GM12878 (cell line): Measurements from ENCODE around the gene DENND2C. TPM values are rescaled to one million over a fixed set of nuclear protein-coding genes. Genes with fewer than 3 reads are reported as not detected.
A peak's percentile ranks its signal among the peaks of the same experiment; 100 is the strongest.

Source experiments
- ATAC-seq: fragments of 200-7000 bp; cut with Tn5 transposase; 3 replicates; pipeline ENCODE4 v1.9.1; 2020; ENCODE audit warnings: mild to moderate bottlenecking, moderate library complexity
- BruUV-seq: library from RNA; stranded (reverse); fragments of 400-500 nt; replicated peaks from 2 replicates; lab custom pipeline; 2021; lab: Mats Ljungman, UMichigan
- CTCF ChIA-PET: fragments of 300-600 bp; sonication (Branson Sonifier 250); formaldehyde crosslinking; extraction: SDS; loops from one replicate; lab custom pipeline; 2021; ENCODE audit warnings: inconsistent platforms; lab: Yijun Ruan, JAX
- POLR2A ChIA-PET: fragments of 350-600 bp; formaldehyde crosslinking; extraction: SDS; loops from one replicate; lab custom pipeline; 2021; ENCODE audit warnings: inconsistent platforms; lab: Charles Lee
- RAD21 ChIA-PET: fragments of 300-600 bp; sonication (Branson Sonifier 250); formaldehyde crosslinking; loops from one replicate; lab custom pipeline; 2023; ENCODE audit warnings: antibody characterized with exemption; ENCODE audit not compliant: unreplicated experiment; lab: Charles Lee
- SMC1A ChIA-PET: fragments of 300-600 bp; sonication (Branson Sonifier 250); formaldehyde crosslinking; loops from one replicate; lab custom pipeline; 2023; ENCODE audit not compliant: unreplicated experiment, uncharacterized antibody; lab: Charles Lee
- DNase-seq: peaks from one replicate; pipeline ENCODE4 v3.0.0-alpha.2; 2011; ENCODE audit warnings: low read depth, low spot score
- FAIRE-seq: peaks from 3 replicates; lab custom pipeline; 2011; peaks lifted over from hg19 to GRCh38; lab: Jason Lieb, UNC
- H2AFZ ChIP-seq: 2 replicates; pipeline ENCODE4 v1.6.0; 2011; ENCODE audit warnings: low read depth, low read length, control low read depth; ENCODE audit not compliant: control insufficient read depth
- H3K27ac ChIP-seq: 2 replicates; pipeline ENCODE4 v1.5.1; 2011; ENCODE audit warnings: control low read depth; ENCODE audit not compliant: control insufficient read depth, insufficient read depth
- H3K27me3 ChIP-seq, 2 experiments: replicated peaks in 1 of 2; 2 replicates each; pipeline versions ENCODE4 v1.6.0 to v1.6.1; 2011; ENCODE audit warnings: low read length in 1 of 2; ENCODE audit not compliant: control insufficient read depth in 2 of 2, insufficient read depth in 2 of 2
- H3K36me3 ChIP-seq, 2 experiments: 2 replicates each; pipeline ENCODE4 v1.5.1; 2011; ENCODE audit warnings: low read length in 1 of 2; ENCODE audit not compliant: control insufficient read depth in 2 of 2, insufficient read depth in 2 of 2
- H3K4me1 ChIP-seq: 2 replicates; pipeline ENCODE4 v1.6.1; 2011; ENCODE audit warnings: mild to moderate bottlenecking, low read length, moderate library complexity, mixed read lengths; ENCODE audit not compliant: control insufficient read depth, insufficient read depth
- H3K4me2 ChIP-seq: 2 replicates; pipeline ENCODE4 v1.6.0; 2011; ENCODE audit warnings: control low read depth; ENCODE audit not compliant: control insufficient read depth, insufficient read depth
- H3K4me3 ChIP-seq: fragments of 200-600 bp; sonication (generic); 2 replicates; pipeline ENCODE4 v1.5.1; 2016
- H3K79me2 ChIP-seq: 2 replicates; pipeline ENCODE4 v1.6.0; 2011; ENCODE audit warnings: low read length; ENCODE audit not compliant: control insufficient read depth, insufficient read depth
- H3K9ac ChIP-seq: 2 replicates; pipeline ENCODE4 v1.8.0; 2011; ENCODE audit warnings: low read length, control low read depth, mixed read lengths; ENCODE audit not compliant: control insufficient read depth, insufficient read depth
- H3K9me3 ChIP-seq: replicated peaks from 3 replicates; pipeline ENCODE4 v1.5.1; 2011; ENCODE audit warnings: mild to moderate bottlenecking, low read length; ENCODE audit not compliant: control insufficient read depth, insufficient read depth
- H4K20me1 ChIP-seq: 2 replicates; pipeline ENCODE4 v1.6.0; 2011; ENCODE audit not compliant: control insufficient read depth, insufficient read depth
- EP300 ChIP-seq, 2 experiments: fragments of 150-350 bp in 1 of 2; IDR thresholded peaks; 2 replicates each; pipeline ENCODE4 v1.6.1; 2011 to 2012; ENCODE audit warnings: low read depth in 2 of 2, low read length in 2 of 2, borderline replicate concordance in 1 of 2, improper control_type of control experiment in 1 of 2, inconsistent platforms in 1 of 2; ENCODE audit not compliant: control insufficient read depth in 1 of 2
- ETV6 ChIP-seq, 2 experiments: fragments of 450-650 bp in 1 of 2; IDR thresholded peaks in 1 of 2; conservative IDR thresholded peaks in 1 of 2; 2 replicates each; pipeline ENCODE4 v1.6.1; 2014; ENCODE audit warnings: antibody characterized with exemption in 1 of 2, borderline replicate concordance in 1 of 2, low read depth in 1 of 2, mild to moderate bottlenecking in 1 of 2, moderate library complexity in 1 of 2
- JUND ChIP-seq: IDR thresholded peaks from 2 replicates; pipeline ENCODE4 v1.6.1; 2012; ENCODE audit warnings: low read depth, mild to moderate bottlenecking, low read length, improper control_type of control experiment, moderate library complexity
- NFIC ChIP-seq: IDR thresholded peaks from 2 replicates; pipeline ENCODE4 v1.6.1; 2012; ENCODE audit warnings: low read depth, mild to moderate bottlenecking, inconsistent platforms, low read length, moderate library complexity
- RAD21 ChIP-seq: IDR thresholded peaks from 2 replicates; pipeline ENCODE4 v1.6.1; 2011; ENCODE audit warnings: mild to moderate bottlenecking, low read depth, low read length, moderate library complexity; ENCODE audit not compliant: insufficient read depth
- ZNF622 ChIP-seq: fragments of 450-650 bp; IDR thresholded peaks from 2 replicates; pipeline ENCODE4 v1.6.1; 2017; ENCODE audit warnings: mild to moderate bottlenecking, inconsistent platforms
- ZZZ3 ChIP-seq: IDR thresholded peaks from 2 replicates; pipeline ENCODE4 v1.6.1; 2011; ENCODE audit warnings: low read depth; ENCODE audit not compliant: control insufficient read depth, insufficient read length
- WGBS: methylation state at CpG from one replicate; pipeline ENCODE4 v1.1.6; 2016; ENCODE audit warnings: low lambda C conversion rate; ENCODE audit not compliant: insufficient replicate concordance, insufficient coverage; ENCODE audit errors: missing lambda C conversion rate; 5-methylcytosine and 5-hydroxymethylcytosine counted together
- in situ Hi-C: fragments of 300-500 bp; cut with MboI; formaldehyde crosslinking; loops from 9 replicates; pipeline ENCODE4 v1.14.3; 2018; ENCODE audit warnings: mixed read lengths
- intact Hi-C: fragments of 100-400 bp; cut with micrococcal nuclease; formaldehyde crosslinking; loops from one replicate; pipeline ENCODE4 v1.14.2; 2022; ENCODE audit not compliant: unreplicated experiment
- polyA plus RNA-seq, 11 experiments: library from polyadenylated mRNA; depleted of rRNA in 4 of 11; unstranded in 6 of 11; stranded (reverse) in 5 of 11; fragments of >200 nt; fragmentation: Nextera tagmentation in 4 of 11; fragmentation: Illumina TruSeq in 1 of 11; extraction: Ambion mirVana in 4 of 11; extraction: Trizol in 1 of 11; gene quantifications; 1 replicate in 1 of 11; 2 replicates in 10 of 11; pipeline versions ENCODE4 v1.2.1 to v1.2.3, GENCODE V29; 2011 to 2016; ENCODE audit warnings: inconsistent platforms in 2 of 11, missing spikeins in 2 of 11, low read depth in 1 of 11
- total RNA-seq, 4 experiments: library from RNA; depleted of rRNA in 3 of 4; stranded (reverse); fragments of >200 nt in 3 of 4; fragmentation: Illumina TruSeq in 1 of 4; extraction: Trizol in 1 of 4; gene quantifications; 2 replicates each; pipeline versions ENCODE4 v1.2.1 to v1.2.3, GENCODE V29; 2013 to 2021
- TF ChIP-seq, protein P1 (sequence below), 3 experiments: IDR thresholded peaks in 2 of 3; conservative IDR thresholded peaks in 1 of 3; 2 replicates each; pipeline ENCODE4 v1.5.1; 2011; ENCODE audit warnings: low read depth in 3 of 3, low read length in 3 of 3, mild to moderate bottlenecking in 3 of 3, control low read depth in 2 of 3, moderate library complexity in 2 of 3, inconsistent platforms in 1 of 3, mixed read lengths in 1 of 3; ENCODE audit not compliant: control insufficient read depth in 2 of 3, insufficient read depth in 1 of 3; ENCODE audit errors: extremely low read depth in 1 of 3
- TF ChIP-seq, protein P2 (sequence below): IDR thresholded peaks from 2 replicates; pipeline ENCODE4 v1.6.1; 2012; ENCODE audit warnings: mild to moderate bottlenecking, low read depth, low read length

DENND2C gene
- total and polyA plus RNA-seq, 10 of the 15 experiments (the other 5 are each of a cell fraction or from before 2014, with no cell fraction given), result 0.01 to 0.10 (median 0.06) TPM; not detected in 3

- no peaks in the 10 kb centered on the region for H3K79me2 ChIP-seq
- RAD21 ChIA-PET, result no interaction called here
- H4K20me1 ChIP-seq, result no peaks in the 10 kb centered on the region
- SMC1A ChIA-PET, result interaction anchor here (0.7 to 1.2 kb wide), 3 partner anchors 10 to 243 kb away, joined by 3 to 5 read pairs (median 3); no protein-coding TSS in a partner anchor
- 47% methylated on average over 9 of the region's 9 CpGs for WGBS
- CTCF ChIA-PET, result interaction anchor here (0.6 to 5.0 kb wide), 8 partner anchors 9 to 523 kb away, joined by 3 to 31 read pairs (median 4); partner anchors contain the start of gene AMPD1
- H3K4me2 ChIP-seq, result no peak overlapping the region
- peaks cover 5% of the 10 kb centered on the region for H3K4me1 ChIP-seq
- H3K9me3 ChIP-seq, result no peaks in the 10 kb centered on the region
- DNase-seq (no peak), FAIRE-seq (no peak), ATAC-seq (no peak)
- no peaks in the 10 kb centered on the region; a peak in 1 of 4 replicates for H3K27me3 ChIP-seq
- POLR2A ChIA-PET, result no interaction called here
- no peak overlapping the region for H2AFZ ChIP-seq
- no TSS peak for BruUV-seq
- H3K36me3 ChIP-seq, result no peaks in the 10 kb centered on the region
- intact Hi-C loops, result loop anchor here (5.0 kb wide), 1 partner anchor 324 kb away; no protein-coding TSS in a partner anchor
- no peak overlapping the region for H3K27ac ChIP-seq
- no peak for TF ChIP-seq NFIC
- no peak for TF ChIP-seq ZNF622
- peak in 1 of 2 experiments; percentile 90; a peak in 1 of 4 replicates for TF ChIP-seq ETV6 (conservative IDR thresholded peaks at IDR 0.05 in 1 of 2, IDR thresholded peaks at IDR 0.05 in 1 of 2; ENCODE audit: borderline replicate concordance in 1 of 2, low read depth in 1 of 2)
- TF ChIP-seq, protein P1, sequence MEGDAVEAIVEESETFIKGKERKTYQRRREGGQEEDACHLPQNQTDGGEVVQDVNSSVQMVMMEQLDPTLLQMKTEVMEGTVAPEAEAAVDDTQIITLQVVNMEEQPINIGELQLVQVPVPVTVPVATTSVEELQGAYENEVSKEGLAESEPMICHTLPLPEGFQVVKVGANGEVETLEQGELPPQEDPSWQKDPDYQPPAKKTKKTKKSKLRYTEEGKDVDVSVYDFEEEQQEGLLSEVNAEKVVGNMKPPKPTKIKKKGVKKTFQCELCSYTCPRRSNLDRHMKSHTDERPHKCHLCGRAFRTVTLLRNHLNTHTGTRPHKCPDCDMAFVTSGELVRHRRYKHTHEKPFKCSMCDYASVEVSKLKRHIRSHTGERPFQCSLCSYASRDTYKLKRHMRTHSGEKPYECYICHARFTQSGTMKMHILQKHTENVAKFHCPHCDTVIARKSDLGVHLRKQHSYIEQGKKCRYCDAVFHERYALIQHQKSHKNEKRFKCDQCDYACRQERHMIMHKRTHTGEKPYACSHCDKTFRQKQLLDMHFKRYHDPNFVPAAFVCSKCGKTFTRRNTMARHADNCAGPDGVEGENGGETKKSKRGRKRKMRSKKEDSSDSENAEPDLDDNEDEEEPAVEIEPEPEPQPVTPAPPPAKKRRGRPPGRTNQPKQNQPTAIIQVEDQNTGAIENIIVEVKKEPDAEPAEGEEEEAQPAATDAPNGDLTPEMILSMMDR (IDR thresholded peaks at IDR 0.05 in 2 of 3, conservative IDR thresholded peaks at IDR 0.05 in 1 of 3; ENCODE audit: control insufficient read depth in 2 of 3, extremely low read depth in 1 of 3, insufficient read depth in 1 of 3, low read depth in 3 of 3, low read length in 3 of 3), result peak in 2 of 3 experiments; percentile 17 to 22; a peak in 3 of 6 replicates
- TF ChIP-seq ZZZ3, result no peak
- peak; percentile 26; the same call in 1 of the 2 replicates for TF ChIP-seq RAD21
- TF ChIP-seq, protein P2, sequence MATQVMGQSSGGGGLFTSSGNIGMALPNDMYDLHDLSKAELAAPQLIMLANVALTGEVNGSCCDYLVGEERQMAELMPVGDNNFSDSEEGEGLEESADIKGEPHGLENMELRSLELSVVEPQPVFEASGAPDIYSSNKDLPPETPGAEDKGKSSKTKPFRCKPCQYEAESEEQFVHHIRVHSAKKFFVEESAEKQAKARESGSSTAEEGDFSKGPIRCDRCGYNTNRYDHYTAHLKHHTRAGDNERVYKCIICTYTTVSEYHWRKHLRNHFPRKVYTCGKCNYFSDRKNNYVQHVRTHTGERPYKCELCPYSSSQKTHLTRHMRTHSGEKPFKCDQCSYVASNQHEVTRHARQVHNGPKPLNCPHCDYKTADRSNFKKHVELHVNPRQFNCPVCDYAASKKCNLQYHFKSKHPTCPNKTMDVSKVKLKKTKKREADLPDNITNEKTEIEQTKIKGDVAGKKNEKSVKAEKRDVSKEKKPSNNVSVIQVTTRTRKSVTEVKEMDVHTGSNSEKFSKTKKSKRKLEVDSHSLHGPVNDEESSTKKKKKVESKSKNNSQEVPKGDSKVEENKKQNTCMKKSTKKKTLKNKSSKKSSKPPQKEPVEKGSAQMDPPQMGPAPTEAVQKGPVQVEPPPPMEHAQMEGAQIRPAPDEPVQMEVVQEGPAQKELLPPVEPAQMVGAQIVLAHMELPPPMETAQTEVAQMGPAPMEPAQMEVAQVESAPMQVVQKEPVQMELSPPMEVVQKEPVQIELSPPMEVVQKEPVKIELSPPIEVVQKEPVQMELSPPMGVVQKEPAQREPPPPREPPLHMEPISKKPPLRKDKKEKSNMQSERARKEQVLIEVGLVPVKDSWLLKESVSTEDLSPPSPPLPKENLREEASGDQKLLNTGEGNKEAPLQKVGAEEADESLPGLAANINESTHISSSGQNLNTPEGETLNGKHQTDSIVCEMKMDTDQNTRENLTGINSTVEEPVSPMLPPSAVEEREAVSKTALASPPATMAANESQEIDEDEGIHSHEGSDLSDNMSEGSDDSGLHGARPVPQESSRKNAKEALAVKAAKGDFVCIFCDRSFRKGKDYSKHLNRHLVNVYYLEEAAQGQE, result no peak
- TF ChIP-seq JUND, result no peak
- no peak for TF ChIP-seq EP300 (IDR thresholded peaks at IDR 0.05; ENCODE audit: borderline replicate concordance in 1 of 2, control insufficient read depth in 1 of 2, low read depth in 2 of 2, low read length in 2 of 2)
- TF ChIP-seq, all 136 proteins: peak for 3
- Histone ChIP-seq H3K4me3 (no peak overlapping the region), H3K9ac (no peak overlapping the region)
- in situ Hi-C loops, result loop anchor here (10.0 kb wide), 1 partner anchor 326 kb away; no protein-coding TSS in a partner anchor
Observed at GRCh38 chr1:114671011-114671938, 1.4 kb upstream of the DENND2C start.
